H1 (cell line): ENCODE results near the gene SND1. TPM values are rescaled to one million over a fixed set of nuclear protein-coding genes. Genes with fewer than 3 reads are reported as not detected.

Source experiments
- CREB1 ChIP-seq: IDR thresholded peaks from 2 replicates; pipeline ENCODE4 v1.6.1; 2012; ENCODE audit warnings: inconsistent platforms
- KDM4A ChIP-seq: IDR thresholded peaks from one replicate; pipeline ENCODE4 v1.7.1; 2012; ENCODE audit warnings: low read depth, mild to moderate bottlenecking, moderate library complexity, low read length, inconsistent platforms; ENCODE audit not compliant: severe bottlenecking
- MAFK ChIP-seq: IDR thresholded peaks from 2 replicates; pipeline ENCODE4 v1.6.1; 2012; ENCODE audit warnings: low read depth, mild to moderate bottlenecking, improper control_type of control experiment, low read length
- POLR2A ChIP-seq, 2 experiments: IDR thresholded peaks; 1 replicate in 1 of 2; 2 replicates in 1 of 2; pipeline ENCODE4 v1.6.1; 2011; ENCODE audit warnings: low read depth in 2 of 2, low read length in 2 of 2, mild to moderate bottlenecking in 2 of 2; ENCODE audit errors: control extremely low read depth in 1 of 2
- POU5F1 ChIP-seq: IDR thresholded peaks from 2 replicates; pipeline ENCODE4 v1.6.1; 2011; ENCODE audit warnings: low read depth, mild to moderate bottlenecking, low read length, moderate library complexity
- polyA plus RNA-seq, 7 experiments: library from polyadenylated mRNA; depleted of rRNA in 3 of 7; stranded (reverse) in 5 of 7; unstranded in 2 of 7; fragments of >200 nt in 5 of 7; fragments of 200-250 nt in 2 of 7; gene quantifications; 1 replicate in 5 of 7; 2 replicates in 1 of 7; 4 replicates in 1 of 7; pipeline versions ENCODE4 v1.2.1 to v1.2.3, GENCODE V29; 2011 to 2013; ENCODE audit warnings: missing spikeins in 2 of 7, mixed read lengths in 2 of 7
- total RNA-seq: library from RNA; stranded (reverse); fragmentation: NEBNext Ultra II Directional; extraction: Animal tissue kit (Norgen Biotek cat#: 25700); gene quantifications from 2 replicates; pipeline ENCODE4 v1.2.1, GENCODE V29; 2021
- TF ChIP-seq, protein P1 (sequence below): IDR thresholded peaks from 2 replicates; pipeline ENCODE4 v1.6.1; 2012; ENCODE audit warnings: inconsistent platforms

Gene SND1
- total and polyA plus RNA-seq, 2 of the 8 experiments (the other 6 are each of a cell fraction or from before 2014, with no cell fraction given): 122 to 290 TPM

DNA sequence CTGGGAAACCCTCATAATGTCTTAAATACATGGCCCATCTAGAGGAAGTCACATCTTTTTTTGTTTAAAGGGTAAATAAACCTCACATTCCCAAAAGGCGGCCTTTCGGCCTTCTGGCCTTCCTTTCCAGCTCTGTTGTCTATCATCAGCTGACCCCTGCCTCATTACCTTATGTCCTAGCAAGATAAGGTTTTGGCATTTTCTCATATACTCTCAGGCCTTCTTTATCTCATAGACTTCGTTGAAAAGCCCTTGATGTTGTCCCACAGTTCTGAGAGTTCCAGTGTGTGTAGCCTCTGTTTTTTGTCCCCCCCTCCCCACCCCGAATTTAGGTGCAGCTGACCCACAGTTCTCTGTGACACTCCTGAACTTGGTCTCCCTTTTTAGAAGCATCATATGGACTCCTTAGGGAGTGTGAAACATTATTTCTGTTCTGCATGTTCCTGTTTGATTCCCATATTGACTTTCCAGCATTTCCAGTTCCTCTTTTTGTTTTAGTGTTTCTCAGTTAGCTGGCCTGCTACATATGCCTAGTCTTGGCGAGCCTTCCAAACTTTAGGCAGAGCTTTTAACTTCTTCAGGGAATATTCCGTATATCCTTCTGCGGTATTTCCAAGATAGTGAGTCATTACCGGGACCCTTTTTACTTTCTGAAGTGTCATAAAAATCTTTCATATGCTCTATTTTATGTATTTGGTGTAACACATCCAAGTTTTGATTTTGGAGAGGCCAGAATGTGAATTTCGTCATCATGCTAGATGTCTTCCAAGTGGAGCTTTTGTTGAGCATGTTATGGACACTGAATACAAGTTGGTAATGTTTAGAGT, 240.7 kb downstream of the SND1 start (continued):
- TF ChIP-seq MAFK (no peak), POLR2A (IDR thresholded peaks at IDR 0.05; ENCODE audit: control extremely low read depth in 1 of 2, low read depth in 2 of 2, low read length in 2 of 2) (no peak), KDM4A (no peak), POU5F1 (no peak), CREB1 (no peak)
- TF ChIP-seq, protein P1, sequence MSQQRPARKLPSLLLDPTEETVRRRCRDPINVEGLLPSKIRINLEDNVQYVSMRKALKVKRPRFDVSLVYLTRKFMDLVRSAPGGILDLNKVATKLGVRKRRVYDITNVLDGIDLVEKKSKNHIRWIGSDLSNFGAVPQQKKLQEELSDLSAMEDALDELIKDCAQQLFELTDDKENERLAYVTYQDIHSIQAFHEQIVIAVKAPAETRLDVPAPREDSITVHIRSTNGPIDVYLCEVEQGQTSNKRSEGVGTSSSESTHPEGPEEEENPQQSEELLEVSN: no peak
- TF ChIP-seq, all 59 proteins: peak for 0
